PC-3 (cell line): ENCODE results near the gene WDR93.

ENCODE experiments used
- EZH2 ChIP-seq: fragments of 300-600 bp; sonication (generic); IDR thresholded peaks from one replicate; pipeline ENCODE4 v1.6.1; 2017; ENCODE audit warnings: antibody characterized with exemption, mild to moderate bottlenecking, low read length; ENCODE audit not compliant: unreplicated experiment
- EZH2phosphoT487 ChIP-seq: fragments of 300-600 bp; sonication (generic); IDR thresholded peaks from 2 replicates; pipeline ENCODE4 v1.6.1; 2018; ENCODE audit warnings: mild to moderate bottlenecking, antibody characterized with exemption, low read length, borderline replicate concordance
- TF ChIP-seq, protein P1 (sequence below): fragments of 300-600 bp; sonication (generic); conservative IDR thresholded peaks from 2 replicates; pipeline ENCODE4 v1.5.1; 2017; ENCODE audit warnings: antibody characterized with exemption, low read depth, mild to moderate bottlenecking, low read length

DNA sequence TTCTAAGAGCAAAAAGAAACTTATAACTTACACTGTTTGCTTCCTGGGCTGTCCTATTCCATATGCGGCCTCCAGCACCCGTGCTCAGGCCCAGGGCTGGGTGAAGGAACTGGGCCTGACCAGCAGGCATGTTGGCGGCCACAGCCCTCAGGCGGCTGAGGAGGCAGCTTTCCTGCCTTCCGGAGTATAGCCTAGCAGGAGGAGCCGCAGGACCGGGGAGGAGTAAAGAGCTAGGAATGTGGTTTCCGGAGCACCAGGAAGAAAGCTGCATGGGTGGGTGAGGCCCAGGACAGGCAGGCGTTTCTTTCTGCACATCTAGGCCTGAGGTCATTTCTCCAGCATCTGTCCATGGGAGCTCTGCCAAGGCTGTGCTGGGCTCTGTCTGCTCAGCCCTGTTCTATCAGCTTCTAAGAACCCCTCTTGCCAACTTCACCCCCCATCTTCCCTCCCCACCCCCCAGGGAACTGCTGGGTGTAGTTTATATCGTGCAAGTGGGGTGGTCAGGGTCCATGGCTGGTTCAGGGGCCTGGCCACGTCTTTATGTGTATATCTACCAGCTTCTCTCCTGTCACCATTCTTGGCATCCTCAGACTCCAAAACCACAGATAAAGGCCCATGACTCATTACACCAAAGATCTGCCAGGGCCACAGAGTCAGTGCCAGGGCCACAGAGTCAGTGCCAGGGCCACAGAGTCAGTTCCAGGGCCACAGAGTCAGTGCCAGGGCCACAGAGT, 27.6 kb upstream of the WDR93 start:
- TF ChIP-seq, protein P1, sequence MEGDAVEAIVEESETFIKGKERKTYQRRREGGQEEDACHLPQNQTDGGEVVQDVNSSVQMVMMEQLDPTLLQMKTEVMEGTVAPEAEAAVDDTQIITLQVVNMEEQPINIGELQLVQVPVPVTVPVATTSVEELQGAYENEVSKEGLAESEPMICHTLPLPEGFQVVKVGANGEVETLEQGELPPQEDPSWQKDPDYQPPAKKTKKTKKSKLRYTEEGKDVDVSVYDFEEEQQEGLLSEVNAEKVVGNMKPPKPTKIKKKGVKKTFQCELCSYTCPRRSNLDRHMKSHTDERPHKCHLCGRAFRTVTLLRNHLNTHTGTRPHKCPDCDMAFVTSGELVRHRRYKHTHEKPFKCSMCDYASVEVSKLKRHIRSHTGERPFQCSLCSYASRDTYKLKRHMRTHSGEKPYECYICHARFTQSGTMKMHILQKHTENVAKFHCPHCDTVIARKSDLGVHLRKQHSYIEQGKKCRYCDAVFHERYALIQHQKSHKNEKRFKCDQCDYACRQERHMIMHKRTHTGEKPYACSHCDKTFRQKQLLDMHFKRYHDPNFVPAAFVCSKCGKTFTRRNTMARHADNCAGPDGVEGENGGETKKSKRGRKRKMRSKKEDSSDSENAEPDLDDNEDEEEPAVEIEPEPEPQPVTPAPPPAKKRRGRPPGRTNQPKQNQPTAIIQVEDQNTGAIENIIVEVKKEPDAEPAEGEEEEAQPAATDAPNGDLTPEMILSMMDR: no peak
- no peak for TF ChIP-seq EZH2
- no peak for TF ChIP-seq EZH2phosphoT487
